ENCODE data around the gene CCDC148. TPM values are rescaled to one million over a fixed set of nuclear protein-coding genes. Genes with fewer than 3 reads are reported as not detected.
"Not testable (repeated sequence)": the region's sequence is repeated elsewhere in the genome, so short reads cannot be mapped to it uniquely, and the experiment has no call there.

Gene CCDC148
- total RNA-seq, 1 donor: 0.42 TPM

DNA sequence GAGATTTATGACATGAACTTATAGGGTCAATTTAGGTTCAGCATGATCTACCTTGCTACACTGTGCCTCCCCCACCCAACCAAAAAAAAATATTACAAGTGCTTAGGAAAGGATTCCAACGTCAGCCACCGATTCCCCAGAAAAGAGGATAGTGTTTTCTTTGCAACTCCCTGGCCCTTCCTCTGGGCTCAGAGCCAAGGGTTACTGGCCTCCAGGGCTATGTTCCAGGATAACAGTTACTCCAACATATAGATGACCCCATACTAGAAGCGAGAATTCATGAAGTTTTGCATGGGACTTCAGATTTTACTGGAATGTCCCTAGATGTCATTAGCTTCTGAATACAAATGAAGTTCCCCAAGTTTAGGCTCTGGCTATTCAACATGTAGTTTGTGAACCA is 182.8 kb downstream of the CCDC148 start:
- H3K9me3 ChIP-seq (ENCODE audit: low read depth, low read length): no peaks in the 10 kb centered on the region
- H3K27me3 ChIP-seq (ENCODE audit: insufficient read depth, low read length): no peaks in the 10 kb centered on the region
- no peak overlapping the region for H3K4me3 ChIP-seq (ENCODE audit: low read length)
- no peaks in the 10 kb centered on the region for H3K4me1 ChIP-seq (ENCODE audit: insufficient read depth, low read length)

DNA sequence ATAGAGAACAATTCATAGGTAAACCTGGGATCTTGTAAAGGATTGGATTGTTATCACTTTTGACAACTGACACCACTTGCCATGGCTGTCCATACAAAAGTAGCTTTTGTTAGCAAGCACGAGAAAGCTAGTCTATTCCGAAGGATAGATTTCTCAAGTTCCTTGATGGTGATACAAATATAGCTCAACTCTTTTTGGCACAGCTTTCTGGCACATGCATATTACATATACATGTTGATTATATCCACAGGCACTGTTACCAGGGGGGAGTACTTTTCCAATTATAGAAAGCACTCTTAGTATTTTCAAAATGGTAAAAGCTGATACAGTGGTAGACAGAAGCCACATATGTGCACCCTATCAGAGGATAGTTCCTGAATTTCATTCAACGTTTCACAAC is 186.0 kb downstream of the CCDC148 start:
- Histone ChIP-seq H3K27me3 (ENCODE audit: insufficient read depth, low read length) (no peaks in the 10 kb centered on the region), H3K4me1 (ENCODE audit: insufficient read depth, low read length) (no peaks in the 10 kb centered on the region), H3K4me3 (ENCODE audit: low read length) (no peak overlapping the region), H3K9me3 (ENCODE audit: low read depth, low read length) (no peaks in the 10 kb centered on the region)

DNA sequence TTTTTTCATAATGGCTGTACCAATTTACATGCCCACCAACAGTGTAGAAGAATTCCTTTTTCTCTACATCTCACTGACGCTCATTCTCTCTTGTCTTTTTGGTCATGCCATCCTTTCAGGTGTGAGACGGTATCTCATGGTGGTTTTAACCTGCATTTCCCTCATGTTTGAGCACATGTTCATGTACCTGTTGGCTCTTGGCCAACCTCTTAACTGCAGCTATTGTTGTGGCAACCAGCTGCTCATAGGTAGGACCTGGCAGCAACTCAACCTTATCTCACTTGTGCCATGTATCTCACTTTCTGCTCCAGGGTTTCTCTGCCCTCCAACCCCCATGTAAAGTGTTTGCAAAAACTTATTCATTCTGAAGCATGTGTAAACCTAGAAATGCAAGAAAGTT is 187.4 kb downstream of the CCDC148 start:
- H3K27me3 ChIP-seq (ENCODE audit: insufficient read depth, low read length): no peaks in the 10 kb centered on the region

DNA sequence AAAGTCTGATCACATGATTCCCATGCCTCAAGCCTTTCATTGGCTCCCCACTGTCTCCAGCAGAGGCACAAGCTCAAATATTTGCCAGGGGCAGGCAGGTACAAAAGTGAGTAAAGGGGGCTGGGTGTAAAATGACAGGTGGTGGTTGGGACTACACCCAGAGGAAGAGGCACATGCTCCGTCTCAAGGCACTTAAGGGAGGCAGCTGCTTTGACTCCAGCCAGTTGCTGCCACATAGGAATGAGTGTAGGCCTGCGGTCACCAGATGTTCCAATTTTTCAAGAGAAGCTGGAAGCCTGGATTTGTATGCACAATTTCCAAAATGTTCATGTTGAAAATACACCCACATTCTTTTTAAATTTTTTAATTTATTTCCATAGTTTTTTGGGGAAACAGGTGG is 190.4 kb downstream of the CCDC148 start:
- no peak overlapping the region for H3K4me3 ChIP-seq (ENCODE audit: low read length)
- H3K27me3 ChIP-seq (ENCODE audit: insufficient read depth, low read length): no peaks in the 10 kb centered on the region
- no peaks in the 10 kb centered on the region for H3K4me1 ChIP-seq (ENCODE audit: insufficient read depth, low read length)
- H3K9me3 ChIP-seq (ENCODE audit: low read depth, low read length): no peaks in the 10 kb centered on the region

More for the DNA sequence above, 187.4 kb downstream of the CCDC148 start:
- Histone ChIP-seq H3K4me1 (ENCODE audit: insufficient read depth, low read length) (no peaks in the 10 kb centered on the region), H3K4me3 (ENCODE audit: low read length) (no peak overlapping the region), H3K9me3 (ENCODE audit: low read depth, low read length) (no peaks in the 10 kb centered on the region)

DNA sequence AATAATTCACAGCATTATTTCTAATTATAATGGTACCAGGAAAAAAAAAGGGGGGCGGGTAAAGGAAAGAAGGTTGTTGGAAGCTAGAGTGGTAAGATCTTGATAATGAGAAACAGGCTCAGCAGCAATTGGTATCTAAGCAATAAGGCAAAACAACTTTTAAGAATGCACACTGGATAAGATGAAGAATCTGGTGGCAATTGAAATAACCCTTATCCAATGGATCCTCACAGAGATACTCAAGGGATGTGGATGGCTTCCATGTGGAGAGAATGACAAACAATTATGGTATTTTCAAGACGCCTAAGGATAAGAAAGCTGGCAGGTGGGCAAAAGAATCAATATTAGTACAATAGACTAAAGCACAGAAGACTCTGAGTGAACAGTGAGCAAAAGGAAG is 201.3 kb downstream of the CCDC148 start:
- Histone ChIP-seq H3K9me3 (ENCODE audit: low read depth, low read length) (no peaks in the 10 kb centered on the region), H3K4me3 (ENCODE audit: low read length) (no peak overlapping the region), H3K4me1 (ENCODE audit: insufficient read depth, low read length) (no peaks in the 10 kb centered on the region), H3K27me3 (ENCODE audit: insufficient read depth, low read length) (no peaks in the 10 kb centered on the region)

DNA sequence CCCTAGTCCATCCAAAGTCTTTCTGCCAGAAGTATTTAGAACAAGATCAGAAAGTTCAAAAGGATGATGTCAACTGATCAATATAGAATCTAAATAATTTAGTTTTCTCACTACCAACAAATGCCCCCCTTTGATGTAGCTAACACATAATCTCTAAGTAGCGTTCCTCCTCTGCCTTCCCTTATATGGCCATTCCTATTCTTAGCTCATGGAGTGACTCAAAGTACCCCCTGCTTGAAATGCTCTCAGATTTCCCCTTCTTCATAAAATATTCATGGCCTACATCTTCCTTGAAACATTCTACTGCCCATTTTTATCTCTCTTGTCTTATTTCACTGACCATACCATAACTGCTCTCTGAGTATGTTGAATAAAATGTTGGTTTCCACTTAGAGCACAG is 203.4 kb downstream of the CCDC148 start:
- Histone ChIP-seq H3K9me3 (ENCODE audit: low read depth, low read length) (no peaks in the 10 kb centered on the region), H3K4me1 (ENCODE audit: insufficient read depth, low read length) (no peaks in the 10 kb centered on the region), H3K27me3 (ENCODE audit: insufficient read depth, low read length) (no peaks in the 10 kb centered on the region), H3K4me3 (ENCODE audit: low read length) (no peak overlapping the region)

DNA sequence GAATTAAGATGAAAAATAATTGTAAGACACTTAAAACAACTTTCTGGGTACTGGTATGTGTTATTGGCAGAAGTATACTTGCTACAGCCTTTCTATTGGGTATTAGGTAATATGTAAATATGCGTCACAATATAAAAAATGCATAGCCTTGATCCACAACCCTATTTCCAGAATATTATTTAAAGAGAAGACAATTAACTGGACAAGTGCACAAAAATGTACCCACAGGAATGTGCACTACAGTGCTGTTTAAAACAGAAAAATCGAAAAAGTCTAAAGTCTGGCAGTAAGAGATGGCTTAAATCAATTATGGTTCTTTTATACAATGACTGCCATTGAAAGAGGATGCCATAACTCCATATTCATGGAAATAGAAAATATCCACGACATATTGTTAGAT is 205.2 kb downstream of the CCDC148 start:
- Histone ChIP-seq H3K9me3 (ENCODE audit: low read depth, low read length) (no peaks in the 10 kb centered on the region), H3K4me3 (ENCODE audit: low read length) (no peak overlapping the region), H3K27me3 (ENCODE audit: insufficient read depth, low read length) (no peaks in the 10 kb centered on the region)

DNA sequence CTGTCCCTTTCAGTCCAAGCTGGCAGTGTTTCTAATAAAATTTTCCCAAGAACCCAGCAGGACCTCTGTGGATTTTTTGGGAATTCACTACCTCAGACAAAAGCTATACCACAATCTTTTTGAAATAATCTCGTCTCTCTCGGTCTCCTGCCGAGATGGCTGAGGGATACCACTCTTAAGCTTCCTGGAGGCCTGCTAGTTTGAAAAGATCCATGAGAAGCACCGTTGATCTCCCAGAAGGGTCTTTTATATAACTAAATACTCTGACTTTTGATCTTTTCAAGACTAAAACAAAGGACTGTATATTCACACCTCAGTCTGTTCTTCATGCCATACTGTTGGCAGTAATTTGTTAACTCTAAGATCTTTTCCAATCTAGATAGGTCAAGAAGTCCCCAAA is 213.2 kb downstream of the CCDC148 start:
- Histone ChIP-seq H3K4me3 (ENCODE audit: low read length) (no peak overlapping the region), H3K9me3 (ENCODE audit: low read depth, low read length) (no peaks in the 10 kb centered on the region), H3K27me3 (ENCODE audit: insufficient read depth, low read length) (no peaks in the 10 kb centered on the region), H3K4me1 (ENCODE audit: insufficient read depth, low read length) (no peaks in the 10 kb centered on the region)

More for the DNA sequence above, 205.2 kb downstream of the CCDC148 start:
- H3K4me1 ChIP-seq (ENCODE audit: insufficient read depth, low read length): no peaks in the 10 kb centered on the region

DNA sequence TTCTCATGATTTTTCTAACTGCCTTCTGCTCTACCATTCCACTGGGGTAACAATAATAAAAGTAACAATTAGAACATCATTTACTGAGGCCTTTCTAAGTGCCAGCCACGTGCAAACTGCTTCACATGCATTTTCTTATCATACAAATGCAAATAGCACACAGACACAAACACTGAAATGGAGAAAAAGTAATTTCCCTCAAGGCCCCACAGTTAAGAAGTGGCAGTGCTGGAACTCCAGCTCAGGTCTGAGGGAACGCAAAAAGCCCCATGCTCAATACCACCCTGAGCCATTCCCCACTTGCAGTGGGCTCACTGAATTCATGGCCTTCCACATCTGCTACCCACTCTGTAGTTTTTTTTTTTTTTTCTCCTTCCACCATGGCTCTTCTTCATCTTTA is 214.3 kb downstream of the CCDC148 start:
- Histone ChIP-seq H3K4me3 (ENCODE audit: low read length) (no peak overlapping the region), H3K27me3 (ENCODE audit: insufficient read depth, low read length) (no peaks in the 10 kb centered on the region), H3K4me1 (ENCODE audit: insufficient read depth, low read length) (no peaks in the 10 kb centered on the region), H3K9me3 (ENCODE audit: low read depth, low read length) (no peaks in the 10 kb centered on the region)

DNA sequence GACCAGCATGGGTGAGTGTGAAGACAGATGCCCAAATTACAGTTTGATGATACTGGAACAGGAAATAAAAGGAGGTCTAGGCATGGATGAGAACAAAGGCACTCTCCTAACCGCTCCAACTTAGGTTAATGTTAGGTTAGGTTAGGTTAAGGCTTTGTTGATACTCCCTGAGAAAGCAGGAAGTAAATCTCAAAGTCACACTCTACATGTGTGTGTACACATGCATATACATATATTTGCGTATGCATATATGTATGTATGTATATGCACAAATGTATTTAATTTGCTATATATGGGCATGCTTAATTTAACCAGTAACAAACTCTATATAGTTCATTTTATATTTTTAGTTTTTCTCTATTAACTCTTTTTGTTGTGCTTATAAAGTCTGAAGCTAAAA is 215.6 kb downstream of the CCDC148 start:
- no peaks in the 10 kb centered on the region for H3K27me3 ChIP-seq (ENCODE audit: insufficient read depth, low read length)
- H3K4me1 ChIP-seq (ENCODE audit: insufficient read depth, low read length): no peaks in the 10 kb centered on the region
- H3K9me3 ChIP-seq (ENCODE audit: low read depth, low read length): no peaks in the 10 kb centered on the region
- H3K4me3 ChIP-seq (ENCODE audit: low read length): no peak overlapping the region

DNA sequence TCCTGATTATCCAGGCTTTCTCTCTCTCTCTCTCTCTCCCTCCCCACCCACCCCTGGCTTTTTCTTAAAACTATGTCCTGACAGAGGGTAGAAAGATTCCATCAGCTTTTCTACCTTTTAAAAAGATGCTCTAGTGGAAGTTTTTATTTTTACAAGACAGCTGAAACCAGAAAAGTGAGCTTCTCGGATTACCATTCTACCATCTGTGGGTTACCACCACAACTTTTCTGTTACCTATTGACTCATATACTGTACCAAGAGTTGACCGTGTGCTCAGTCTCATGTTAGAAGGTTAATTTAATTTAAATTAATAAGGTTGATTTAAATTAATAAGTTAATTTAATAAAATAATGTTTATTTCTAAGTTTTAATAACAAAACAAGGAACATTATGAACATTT is 217.3 kb downstream of the CCDC148 start:
- Histone ChIP-seq H3K27me3 (ENCODE audit: insufficient read depth, low read length) (no peaks in the 10 kb centered on the region), H3K4me3 (ENCODE audit: low read length) (no peak overlapping the region), H3K4me1 (ENCODE audit: insufficient read depth, low read length) (no peaks in the 10 kb centered on the region), H3K9me3 (ENCODE audit: low read depth, low read length) (no peaks in the 10 kb centered on the region)

DNA sequence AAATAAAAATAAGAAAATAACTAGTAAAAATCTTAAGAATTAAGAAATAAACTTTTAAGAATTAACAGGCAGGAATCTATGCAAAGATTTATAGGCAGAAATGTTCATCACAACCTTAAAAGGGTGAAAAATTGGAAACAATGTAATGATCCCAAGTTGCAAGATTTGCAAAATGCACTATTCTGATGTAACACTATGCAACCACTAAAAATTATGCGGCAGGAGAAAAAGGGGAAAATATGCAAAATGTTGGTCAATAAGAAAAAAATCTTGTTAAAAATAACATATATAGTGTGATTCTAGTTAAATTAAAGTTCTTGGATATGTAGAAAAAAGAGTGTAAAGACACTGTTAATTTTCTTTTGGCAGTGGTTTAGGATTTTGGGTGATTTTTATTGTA is 222.1 kb downstream of the CCDC148 start:
- H3K4me1 ChIP-seq (ENCODE audit: insufficient read depth, low read length): no peaks in the 10 kb centered on the region

DNA sequence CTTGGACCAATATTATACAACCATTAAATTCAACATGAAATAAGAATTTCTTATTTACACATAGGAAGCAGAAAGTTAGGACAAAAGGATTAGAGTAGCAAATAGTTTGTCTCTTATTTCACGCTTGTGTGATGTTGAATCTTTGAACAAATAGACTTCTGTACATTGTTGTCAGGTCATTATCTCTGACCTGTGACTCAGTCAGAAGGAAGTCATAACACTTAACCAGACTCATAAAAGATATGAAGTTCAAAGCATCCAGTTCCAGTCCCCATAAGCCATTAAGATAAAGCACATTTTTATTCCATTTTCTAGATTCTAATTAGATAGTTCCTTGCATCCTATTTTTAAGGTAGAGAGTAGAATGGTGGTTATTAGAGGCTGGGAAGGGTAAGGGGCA is 224.1 kb downstream of the CCDC148 start:
- no peaks in the 10 kb centered on the region for H3K9me3 ChIP-seq (ENCODE audit: low read depth, low read length)
- H3K4me3 ChIP-seq (ENCODE audit: low read length): no peak overlapping the region
- H3K27me3 ChIP-seq (ENCODE audit: insufficient read depth, low read length): no peaks in the 10 kb centered on the region
- no peaks in the 10 kb centered on the region for H3K4me1 ChIP-seq (ENCODE audit: insufficient read depth, low read length)

More for the DNA sequence above, 222.1 kb downstream of the CCDC148 start:
- Histone ChIP-seq H3K4me3 (ENCODE audit: low read length) (no peak overlapping the region), H3K27me3 (ENCODE audit: insufficient read depth, low read length) (no peaks in the 10 kb centered on the region), H3K9me3 (ENCODE audit: low read depth, low read length) (no peaks in the 10 kb centered on the region)

DNA sequence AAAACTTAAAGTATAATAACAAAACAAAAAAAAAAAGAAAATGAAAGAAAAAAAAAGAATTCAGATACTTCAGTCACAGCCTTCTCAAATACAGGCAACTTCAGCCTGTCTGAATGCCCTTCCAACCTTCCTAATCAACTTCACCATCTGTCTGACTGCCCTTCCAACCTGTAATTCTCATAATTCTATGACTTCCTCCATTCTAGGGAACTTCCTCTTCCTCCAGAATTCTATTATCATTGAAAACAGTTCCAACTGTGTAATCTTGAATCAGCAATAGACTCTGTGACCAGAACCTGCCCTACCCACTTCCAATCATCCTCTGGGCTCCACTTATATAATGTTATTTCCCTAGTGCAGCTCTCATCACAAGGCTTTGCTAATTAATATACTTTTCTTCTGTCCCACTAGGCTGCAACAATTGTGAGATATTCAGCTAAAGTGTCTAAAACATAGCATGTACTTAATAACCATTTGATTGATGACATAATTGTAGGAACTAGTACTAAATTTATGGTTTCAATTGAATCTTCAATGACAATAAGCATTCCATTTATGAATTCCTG is 227.5 kb downstream of the CCDC148 start:
- H3K4me3 ChIP-seq (ENCODE audit: low read length): no peak overlapping the region
- no peaks in the 10 kb centered on the region for H3K4me1 ChIP-seq (ENCODE audit: insufficient read depth, low read length)
- no peaks in the 10 kb centered on the region for H3K9me3 ChIP-seq (ENCODE audit: low read depth, low read length)
- H3K27me3 ChIP-seq (ENCODE audit: insufficient read depth, low read length): no peaks in the 10 kb centered on the region

DNA sequence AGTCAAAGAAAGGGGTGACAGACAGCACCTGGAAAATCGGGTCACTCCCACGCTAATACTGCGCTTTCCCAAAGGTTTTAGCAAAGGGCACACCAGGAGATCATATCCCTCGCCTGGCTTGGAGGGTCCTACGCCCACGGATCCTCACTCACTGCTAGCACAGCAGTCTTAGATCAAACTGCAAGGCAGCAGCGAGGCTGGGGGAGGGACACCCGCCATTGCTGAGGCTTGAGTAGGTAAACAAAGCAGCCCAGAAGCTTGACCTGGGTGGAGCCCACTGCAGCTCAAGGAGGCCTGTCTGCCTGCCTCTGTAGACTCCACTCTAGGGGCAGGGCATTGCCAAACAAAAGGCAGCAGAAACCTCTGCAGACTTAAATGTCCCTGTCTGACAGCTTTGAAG is 233.5 kb downstream of the CCDC148 start:
- H3K9me3 ChIP-seq (ENCODE audit: low read depth, low read length); H3K4me3 ChIP-seq (ENCODE audit: low read length); H3K27me3 ChIP-seq (ENCODE audit: insufficient read depth, low read length): not testable (repeated sequence)
- H3K4me1 ChIP-seq (ENCODE audit: insufficient read depth, low read length): peaks cover 12% of the 10 kb centered on the region

DNA sequence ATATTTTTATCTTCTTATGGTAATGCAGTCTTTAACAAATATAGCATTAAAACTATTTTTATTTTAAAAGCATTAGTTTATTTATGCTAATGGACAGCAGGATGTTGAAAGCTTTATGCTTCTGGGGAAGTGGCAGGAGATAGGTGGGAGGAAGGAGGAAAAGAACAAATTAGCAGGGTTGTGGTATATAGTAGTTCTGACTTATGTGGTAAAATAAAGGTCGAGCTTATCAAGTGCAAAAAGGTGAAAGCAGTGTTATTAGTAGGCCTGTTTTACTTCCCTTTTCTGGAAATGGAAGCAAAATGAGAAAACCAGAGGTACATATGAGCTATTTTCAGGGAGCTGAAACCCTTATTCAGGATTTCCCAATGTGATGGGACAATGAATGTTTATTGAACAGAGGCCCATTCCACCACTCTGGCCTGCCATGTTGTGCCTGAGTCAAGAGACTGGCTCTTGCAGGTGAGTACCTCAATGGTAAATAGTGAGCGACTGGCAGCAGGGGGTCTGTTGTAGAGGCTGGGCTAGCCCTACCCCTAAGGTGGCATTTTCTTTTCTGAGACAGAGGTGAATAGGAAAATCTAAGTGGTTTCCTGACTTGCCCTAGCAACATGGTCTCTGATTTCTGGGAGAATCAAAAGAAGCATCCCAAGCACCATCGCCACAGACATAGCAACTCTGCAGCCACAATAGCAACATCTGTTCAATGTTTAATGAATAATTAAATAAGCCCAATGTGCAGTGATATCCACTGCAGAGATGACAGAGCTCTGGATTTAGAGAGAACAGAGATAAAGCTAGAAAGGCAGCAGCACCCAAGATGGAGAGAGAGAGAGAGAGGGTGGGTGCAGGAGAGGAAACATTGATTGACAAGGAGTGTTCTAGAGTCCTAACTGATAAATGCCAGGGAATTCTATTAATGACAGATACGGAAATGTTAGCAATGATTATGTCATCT is 235.2 kb downstream of the CCDC148 start:
- no peak overlapping the region for H3K4me3 ChIP-seq (ENCODE audit: low read length)
- H3K27me3 ChIP-seq (ENCODE audit: insufficient read depth, low read length): no peaks in the 10 kb centered on the region
- H3K9me3 ChIP-seq (ENCODE audit: low read depth, low read length): no peaks in the 10 kb centered on the region
- H3K4me1 ChIP-seq (ENCODE audit: insufficient read depth, low read length): peaks cover 14% of the 10 kb centered on the region

Measured in mononuclear cell (primary cell).